Stimulated activated CD4-positive, alpha-beta T cell treated with anti-CD3 and anti-CD28 coated beads, Interleukin-4, amount 100 ng/mL, for 48 hours (primary cell): ENCODE results near the gene NUFIP2.
"Not testable (repeated sequence)": the region's sequence is repeated elsewhere in the genome, so short reads cannot be mapped to it uniquely, and the experiment has no call there.

Source experiments
- DNase-seq, 2 donors: peaks; one replicate each; pipeline ENCODE4 v3.0.0-alpha.2; 2020; ENCODE audit warnings: low read depth in 2 of 2

Gene NUFIP2

GRCh38 chr17:29279397-29280070, 14.4 kb downstream of the NUFIP2 start:
- no peak for DNase-seq

- no peak for DNase-seq
Measured at GRCh38 chr17:29278692-29279091, 15.3 kb downstream of the NUFIP2 start.

GRCh38 chr17:29273924-29274323, 20.0 kb downstream of the NUFIP2 start:
- DNase-seq, result no peak

- not testable (repeated sequence) for DNase-seq
Measured at GRCh38 chr17:29271980-29272379, 22.0 kb downstream of the NUFIP2 start.

- DNase-seq, result no peak
Measured at GRCh38 chr17:29263916-29264315, 30.0 kb downstream of the NUFIP2 start.

- no peak for DNase-seq
Measured at GRCh38 chr17:29257756-29258155, 36.2 kb downstream of the NUFIP2 start.

GRCh38 chr17:29256735-29257466, 37.0 kb downstream of the NUFIP2 start:
- DNase-seq, result no peak

GRCh38 chr17:29255926-29256522, 37.9 kb downstream of the NUFIP2 start:
- DNase-seq, result no peak

- no peak for DNase-seq
Measured at GRCh38 chr17:29253037-29253436, 40.9 kb downstream of the NUFIP2 start.

GRCh38 chr17:29252101-29252791, 41.7 kb downstream of the NUFIP2 start:
- DNase-seq, result no peak

GRCh38 chr17:29251184-29251583, 42.8 kb downstream of the NUFIP2 start:
- DNase-seq, result no peak

- DNase-seq, result no peak
Measured at GRCh38 chr17:29250666-29251065, 43.3 kb downstream of the NUFIP2 start.

- no peak for DNase-seq
Measured at GRCh38 chr17:29248845-29249244, 45.1 kb downstream of the NUFIP2 start.

- no peak for DNase-seq
Measured at GRCh38 chr17:29247219-29247618, 46.7 kb downstream of the NUFIP2 start.

- no peak for DNase-seq
Measured at GRCh38 chr17:29246628-29247027, 47.3 kb downstream of the NUFIP2 start, which contains the start of gene CRYBA1. Gene CRYBA1 (plus strand): TSS chr17:29246859. CDS start chr17:29246864, 5 bp downstream.

- no peak for DNase-seq
Measured at GRCh38 chr17:29245401-29245800, 48.5 kb downstream of the NUFIP2 start.

GRCh38 chr17:29243792-29244191, 50.2 kb downstream of the NUFIP2 start:
- no peak for DNase-seq

- no peak for DNase-seq
Measured at GRCh38 chr17:29242790-29243189, 51.2 kb downstream of the NUFIP2 start.

GRCh38 chr17:29242051-29242450, 51.9 kb downstream of the NUFIP2 start:
- DNase-seq, result no peak

- no peak for DNase-seq
Measured at GRCh38 chr17:29240968-29241963, 52.7 kb downstream of the NUFIP2 start.

- DNase-seq, result no peak
Measured at GRCh38 chr17:29240477-29240876, 53.5 kb downstream of the NUFIP2 start.
